GM12878 (cell line): ENCODE data around the gene METTL21C.

Experiments used
- POLR2A ChIP-seq: IDR thresholded peaks from 2 replicates; pipeline ENCODE4 v1.6.1; 2011; ENCODE audit warnings: low read depth, mild to moderate bottlenecking, low read length
- SIN3A ChIP-seq: IDR thresholded peaks from 2 replicates; pipeline ENCODE4 v1.6.1; 2012; ENCODE audit warnings: low read depth, low read length, improper control_type of control experiment
- SREBF2 ChIP-seq: IDR thresholded peaks from 2 replicates; pipeline ENCODE4 v1.6.1; 2012; ENCODE audit warnings: mild to moderate bottlenecking, low read length
- TF ChIP-seq, protein P1 (sequence below): IDR thresholded peaks from 2 replicates; pipeline ENCODE4 v1.6.1; 2011; ENCODE audit warnings: mild to moderate bottlenecking, low read depth, low read length, moderate library complexity; ENCODE audit not compliant: insufficient replicate concordance
- TF ChIP-seq, protein P2 (sequence below), 3 experiments: IDR thresholded peaks in 2 of 3; conservative IDR thresholded peaks in 1 of 3; 2 replicates each; pipeline ENCODE4 v1.5.1; 2011; ENCODE audit warnings: low read depth in 3 of 3, low read length in 3 of 3, mild to moderate bottlenecking in 3 of 3, control low read depth in 2 of 3, moderate library complexity in 2 of 3, inconsistent platforms in 1 of 3, mixed read lengths in 1 of 3; ENCODE audit not compliant: control insufficient read depth in 2 of 3, insufficient read depth in 1 of 3; ENCODE audit errors: extremely low read depth in 1 of 3
- TF ChIP-seq, protein P3 (sequence below): IDR thresholded peaks from 2 replicates; pipeline ENCODE4 v1.6.1; 2012; ENCODE audit warnings: improper control_type of control experiment, low read depth, low read length; ENCODE audit not compliant: insufficient replicate concordance
- TF ChIP-seq, protein P4 (sequence below): IDR thresholded peaks from 2 replicates; pipeline ENCODE4 v1.6.1; 2012; ENCODE audit warnings: low read depth, low read length, improper control_type of control experiment

DNA sequence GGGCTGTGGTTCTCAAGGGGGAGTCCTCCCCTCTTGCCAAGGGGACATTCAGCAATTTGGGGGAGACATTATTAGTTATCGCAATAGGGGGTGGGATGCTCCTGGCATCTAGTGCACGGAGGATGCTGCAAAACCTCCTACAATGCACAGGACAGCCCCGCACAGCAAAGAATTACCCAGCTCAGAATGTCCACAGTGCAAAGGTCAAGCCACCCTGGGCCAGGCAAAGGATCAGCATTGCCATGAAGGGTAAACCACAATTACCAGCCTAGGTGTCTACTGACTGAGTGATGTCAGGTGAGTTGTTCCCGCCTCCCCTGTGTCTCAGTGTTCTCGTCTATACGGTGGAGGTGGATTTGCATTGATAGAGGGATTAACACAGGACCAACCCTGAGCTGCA, 2.4 kb upstream of the METTL21C start:
- TF ChIP-seq SIN3A (no peak), SREBF2 (no peak), POLR2A (no peak)
- TF ChIP-seq, protein P1, sequence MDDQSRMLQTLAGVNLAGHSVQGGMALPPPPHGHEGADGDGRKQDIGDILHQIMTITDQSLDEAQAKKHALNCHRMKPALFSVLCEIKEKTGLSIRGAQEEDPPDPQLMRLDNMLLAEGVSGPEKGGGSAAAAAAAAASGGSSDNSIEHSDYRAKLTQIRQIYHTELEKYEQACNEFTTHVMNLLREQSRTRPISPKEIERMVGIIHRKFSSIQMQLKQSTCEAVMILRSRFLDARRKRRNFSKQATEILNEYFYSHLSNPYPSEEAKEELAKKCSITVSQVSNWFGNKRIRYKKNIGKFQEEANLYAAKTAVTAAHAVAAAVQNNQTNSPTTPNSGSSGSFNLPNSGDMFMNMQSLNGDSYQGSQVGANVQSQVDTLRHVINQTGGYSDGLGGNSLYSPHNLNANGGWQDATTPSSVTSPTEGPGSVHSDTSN, result no peak
- TF ChIP-seq, protein P2, sequence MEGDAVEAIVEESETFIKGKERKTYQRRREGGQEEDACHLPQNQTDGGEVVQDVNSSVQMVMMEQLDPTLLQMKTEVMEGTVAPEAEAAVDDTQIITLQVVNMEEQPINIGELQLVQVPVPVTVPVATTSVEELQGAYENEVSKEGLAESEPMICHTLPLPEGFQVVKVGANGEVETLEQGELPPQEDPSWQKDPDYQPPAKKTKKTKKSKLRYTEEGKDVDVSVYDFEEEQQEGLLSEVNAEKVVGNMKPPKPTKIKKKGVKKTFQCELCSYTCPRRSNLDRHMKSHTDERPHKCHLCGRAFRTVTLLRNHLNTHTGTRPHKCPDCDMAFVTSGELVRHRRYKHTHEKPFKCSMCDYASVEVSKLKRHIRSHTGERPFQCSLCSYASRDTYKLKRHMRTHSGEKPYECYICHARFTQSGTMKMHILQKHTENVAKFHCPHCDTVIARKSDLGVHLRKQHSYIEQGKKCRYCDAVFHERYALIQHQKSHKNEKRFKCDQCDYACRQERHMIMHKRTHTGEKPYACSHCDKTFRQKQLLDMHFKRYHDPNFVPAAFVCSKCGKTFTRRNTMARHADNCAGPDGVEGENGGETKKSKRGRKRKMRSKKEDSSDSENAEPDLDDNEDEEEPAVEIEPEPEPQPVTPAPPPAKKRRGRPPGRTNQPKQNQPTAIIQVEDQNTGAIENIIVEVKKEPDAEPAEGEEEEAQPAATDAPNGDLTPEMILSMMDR (IDR thresholded peaks at IDR 0.05 in 2 of 3, conservative IDR thresholded peaks at IDR 0.05 in 1 of 3; ENCODE audit: control insufficient read depth in 2 of 3, extremely low read depth in 1 of 3, insufficient read depth in 1 of 3, low read depth in 3 of 3, low read length in 3 of 3), result no peak
- TF ChIP-seq, protein P3, sequence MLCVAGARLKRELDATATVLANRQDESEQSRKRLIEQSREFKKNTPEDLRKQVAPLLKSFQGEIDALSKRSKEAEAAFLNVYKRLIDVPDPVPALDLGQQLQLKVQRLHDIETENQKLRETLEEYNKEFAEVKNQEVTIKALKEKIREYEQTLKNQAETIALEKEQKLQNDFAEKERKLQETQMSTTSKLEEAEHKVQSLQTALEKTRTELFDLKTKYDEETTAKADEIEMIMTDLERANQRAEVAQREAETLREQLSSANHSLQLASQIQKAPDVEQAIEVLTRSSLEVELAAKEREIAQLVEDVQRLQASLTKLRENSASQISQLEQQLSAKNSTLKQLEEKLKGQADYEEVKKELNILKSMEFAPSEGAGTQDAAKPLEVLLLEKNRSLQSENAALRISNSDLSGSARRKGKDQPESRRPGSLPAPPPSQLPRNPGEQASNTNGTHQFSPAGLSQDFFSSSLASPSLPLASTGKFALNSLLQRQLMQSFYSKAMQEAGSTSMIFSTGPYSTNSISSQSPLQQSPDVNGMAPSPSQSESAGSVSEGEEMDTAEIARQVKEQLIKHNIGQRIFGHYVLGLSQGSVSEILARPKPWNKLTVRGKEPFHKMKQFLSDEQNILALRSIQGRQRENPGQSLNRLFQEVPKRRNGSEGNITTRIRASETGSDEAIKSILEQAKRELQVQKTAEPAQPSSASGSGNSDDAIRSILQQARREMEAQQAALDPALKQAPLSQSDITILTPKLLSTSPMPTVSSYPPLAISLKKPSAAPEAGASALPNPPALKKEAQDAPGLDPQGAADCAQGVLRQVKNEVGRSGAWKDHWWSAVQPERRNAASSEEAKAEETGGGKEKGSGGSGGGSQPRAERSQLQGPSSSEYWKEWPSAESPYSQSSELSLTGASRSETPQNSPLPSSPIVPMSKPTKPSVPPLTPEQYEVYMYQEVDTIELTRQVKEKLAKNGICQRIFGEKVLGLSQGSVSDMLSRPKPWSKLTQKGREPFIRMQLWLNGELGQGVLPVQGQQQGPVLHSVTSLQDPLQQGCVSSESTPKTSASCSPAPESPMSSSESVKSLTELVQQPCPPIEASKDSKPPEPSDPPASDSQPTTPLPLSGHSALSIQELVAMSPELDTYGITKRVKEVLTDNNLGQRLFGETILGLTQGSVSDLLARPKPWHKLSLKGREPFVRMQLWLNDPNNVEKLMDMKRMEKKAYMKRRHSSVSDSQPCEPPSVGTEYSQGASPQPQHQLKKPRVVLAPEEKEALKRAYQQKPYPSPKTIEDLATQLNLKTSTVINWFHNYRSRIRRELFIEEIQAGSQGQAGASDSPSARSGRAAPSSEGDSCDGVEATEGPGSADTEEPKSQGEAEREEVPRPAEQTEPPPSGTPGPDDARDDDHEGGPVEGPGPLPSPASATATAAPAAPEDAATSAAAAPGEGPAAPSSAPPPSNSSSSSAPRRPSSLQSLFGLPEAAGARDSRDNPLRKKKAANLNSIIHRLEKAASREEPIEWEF, result no peak
- TF ChIP-seq, protein P4, sequence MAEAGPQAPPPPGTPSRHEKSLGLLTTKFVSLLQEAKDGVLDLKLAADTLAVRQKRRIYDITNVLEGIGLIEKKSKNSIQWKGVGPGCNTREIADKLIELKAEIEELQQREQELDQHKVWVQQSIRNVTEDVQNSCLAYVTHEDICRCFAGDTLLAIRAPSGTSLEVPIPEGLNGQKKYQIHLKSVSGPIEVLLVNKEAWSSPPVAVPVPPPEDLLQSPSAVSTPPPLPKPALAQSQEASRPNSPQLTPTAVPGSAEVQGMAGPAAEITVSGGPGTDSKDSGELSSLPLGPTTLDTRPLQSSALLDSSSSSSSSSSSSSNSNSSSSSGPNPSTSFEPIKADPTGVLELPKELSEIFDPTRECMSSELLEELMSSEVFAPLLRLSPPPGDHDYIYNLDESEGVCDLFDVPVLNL, result no peak
